ENCODE data around the gene STRIP2.

STRIP2 gene

GRCh38 chr7:129466796-129467195 lies 32.6 kb downstream of the STRIP2 start:
- no peak for TF ChIP-seq CTCF (IDR thresholded peaks at IDR 0.05)

GRCh38 chr7:129468087-129468486 lies 33.9 kb downstream of the STRIP2 start:
- TF ChIP-seq CTCF (IDR thresholded peaks at IDR 0.05), result no peak

GRCh38 chr7:129468547-129468946 lies 34.3 kb downstream of the STRIP2 start:
- no peak for TF ChIP-seq CTCF (IDR thresholded peaks at IDR 0.05)

- TF ChIP-seq CTCF (IDR thresholded peaks at IDR 0.05), result no peak
Observed at GRCh38 chr7:129469930-129470329, 35.7 kb downstream of the STRIP2 start.

- no peak for TF ChIP-seq CTCF (IDR thresholded peaks at IDR 0.05)
Observed at GRCh38 chr7:129470411-129470810, 36.2 kb downstream of the STRIP2 start.

GRCh38 chr7:129471402-129471827 lies 37.2 kb downstream of the STRIP2 start:
- no peak for TF ChIP-seq CTCF (IDR thresholded peaks at IDR 0.05)

GRCh38 chr7:129479831-129480230 lies 45.6 kb downstream of the STRIP2 start:
- TF ChIP-seq CTCF (IDR thresholded peaks at IDR 0.05), result no peak

GRCh38 chr7:129480674-129481363 lies 46.6 kb downstream of the STRIP2 start:
- TF ChIP-seq CTCF (IDR thresholded peaks at IDR 0.05), result no peak
